B cell (primary cell): ENCODE data around the gene OR13C9. TPM values are rescaled to one million over a fixed set of nuclear protein-coding genes. Genes with fewer than 3 reads are reported as not detected.
"Not testable (repeated sequence)": the region's sequence is repeated elsewhere in the genome, so short reads cannot be mapped to it uniquely, and the experiment has no call there.

Source experiments
- ATAC-seq: fragments of 200-7000 bp; cut with Tn5 transposase; one replicate; pipeline ENCODE4 v1.10.0; 2021; ENCODE audit warnings: low read depth, mild to moderate bottlenecking, moderate number of reproducible peaks, moderate library complexity
- CTCF ChIA-PET: fragments of 350-600 bp; sonication (Branson Sonifier 250); formaldehyde crosslinking; loops from one replicate; lab custom pipeline; 2021; ENCODE audit warnings: antibody characterized with exemption, inconsistent platforms; lab: Charles Lee
- POLR2A ChIA-PET: fragments of 350-600 bp; sonication (Branson Sonifier 250); formaldehyde crosslinking; loops from one replicate; lab custom pipeline; 2021; ENCODE audit warnings: antibody characterized with exemption; lab: Charles Lee
- DNase-seq: peaks from one replicate; pipeline ENCODE4 v3.0.0; 2013
- H2AFZ ChIP-seq: 2 replicates; pipeline ENCODE4 v1.6.1; 2012; ENCODE audit warnings: mild to moderate bottlenecking, low read depth, low read length; ENCODE audit not compliant: insufficient read depth, poor library complexity, severe bottlenecking
- H3K27ac ChIP-seq, 2 donors: 1 replicate in 1 of 2; 2 replicates in 1 of 2; pipeline ENCODE4 v1.5.1; 2012 to 2013; ENCODE audit warnings: low read length in 2 of 2, mild to moderate bottlenecking in 2 of 2, moderate library complexity in 1 of 2
- H3K27me3 ChIP-seq, 4 experiments: fragments of 200-600 bp in 1 of 4; sonication (generic) in 1 of 4; replicated peaks in 1 of 4; 1 replicate in 2 of 4; 2 replicates in 2 of 4; pipeline versions ENCODE4 v1.6.1 to v1.7.0; 2013 to 2016; ENCODE audit warnings: low read length in 3 of 4, mild to moderate bottlenecking in 2 of 4, mixed read lengths in 1 of 4, moderate library complexity in 1 of 4; ENCODE audit not compliant: insufficient read depth in 4 of 4, control insufficient read depth in 3 of 4; ENCODE audit errors: control extremely low read depth in 1 of 4
- H3K36me3 ChIP-seq, 2 experiments: replicated peaks in 1 of 2; 1 replicate in 1 of 2; 2 replicates in 1 of 2; pipeline versions ENCODE4 v1.6.1 to v1.7.1; 2013; ENCODE audit warnings: low read length in 1 of 2; ENCODE audit not compliant: insufficient read depth in 2 of 2, control insufficient read depth in 1 of 2; ENCODE audit errors: control extremely low read depth in 1 of 2, extremely low read depth in 1 of 2
- H3K4me1 ChIP-seq, 2 donors: fragments of 200-600 bp in 1 of 2; sonication (generic) in 1 of 2; 1 replicate in 1 of 2; 2 replicates in 1 of 2; pipeline versions ENCODE4 v1.5.1 to v1.6.1; 2013 to 2017; ENCODE audit warnings: low read length in 2 of 2; ENCODE audit not compliant: control insufficient read depth in 2 of 2, insufficient read depth in 2 of 2
- H3K4me2 ChIP-seq: replicated peaks from 2 replicates; pipeline ENCODE3; 2012; ENCODE audit warnings: mild to moderate bottlenecking, low read depth, low read length; ENCODE audit not compliant: poor library complexity, severe bottlenecking
- H3K4me3 ChIP-seq, 5 experiments: fragments of 200-600 bp in 1 of 5; sonication (generic) in 1 of 5; 1 replicate in 3 of 5; 2 replicates in 2 of 5; pipeline versions ENCODE4 v1.5.1 to v1.7.0; 2011 to 2016; ENCODE audit warnings: low read length in 4 of 5, mild to moderate bottlenecking in 4 of 5, low read depth in 2 of 5, control low read depth in 1 of 5, moderate library complexity in 1 of 5; ENCODE audit not compliant: insufficient read depth in 1 of 5; ENCODE audit errors: control extremely low read depth in 1 of 5, extremely low read depth in 1 of 5
- H3K79me2 ChIP-seq: fragments of 200-600 bp; sonication (generic); one replicate; pipeline ENCODE4 v1.6.0; 2016; ENCODE audit warnings: low read length; ENCODE audit not compliant: control insufficient read depth, insufficient read depth
- H3K9ac ChIP-seq: fragments of 200-600 bp; sonication (generic); 2 replicates; pipeline ENCODE4 v1.6.1; 2017; ENCODE audit warnings: mild to moderate bottlenecking, low read length, moderate library complexity
- H3K9me3 ChIP-seq, 3 donors: one replicate each; pipeline versions ENCODE4 v1.6.1 to v1.7.1; 2013; ENCODE audit warnings: low read length in 2 of 3; ENCODE audit not compliant: control insufficient read depth in 2 of 3, insufficient read depth in 1 of 3; ENCODE audit errors: control extremely low read depth in 1 of 3
- H4K20me1 ChIP-seq: 2 replicates; pipeline ENCODE4 v1.6.0; 2012; ENCODE audit warnings: mild to moderate bottlenecking, low read length; ENCODE audit not compliant: insufficient read depth, control insufficient read depth, poor library complexity, severe bottlenecking
- H3K27ac Mint-ChIP-seq: one replicate; pipeline ENCODE4 v1.8.0; 2021; ENCODE audit warnings: mixed read lengths
- H3K27me3 Mint-ChIP-seq: one replicate; pipeline ENCODE4 v1.8.0; 2021; ENCODE audit warnings: mixed read lengths
- H3K4me1 Mint-ChIP-seq: one replicate; pipeline ENCODE4 v1.8.0; 2021; ENCODE audit warnings: mixed read lengths
- H3K4me3 Mint-ChIP-seq: one replicate; pipeline ENCODE4 v1.8.0; 2021; ENCODE audit warnings: mixed read lengths
- H3K9me3 Mint-ChIP-seq: one replicate; pipeline ENCODE4 v1.8.0; 2022; ENCODE audit warnings: mixed read lengths; ENCODE audit not compliant: insufficient read depth
- CTCF ChIP-seq: fragments of 200-600 bp; IDR thresholded peaks from one replicate; pipeline ENCODE4 v1.8.0; 2022; ENCODE audit warnings: antibody characterized with exemption, mild to moderate bottlenecking
- EZH2 ChIP-seq: IDR thresholded peaks from 2 replicates; pipeline ENCODE4 v1.6.1; 2012; ENCODE audit warnings: borderline replicate concordance, low read depth, mild to moderate bottlenecking, moderate library complexity, low read length; ENCODE audit not compliant: insufficient read depth, poor library complexity, severe bottlenecking
- WGBS: methylation state at CpG from one replicate; pipeline ENCODE4 v1.1.5; 2013; ENCODE audit warnings: missing lambda C conversion rate; ENCODE audit not compliant: insufficient coverage; 5-methylcytosine and 5-hydroxymethylcytosine counted together
- intact Hi-C: fragments of 100-400 bp; cut with micrococcal nuclease; formaldehyde crosslinking; loops from one replicate; pipeline ENCODE4 v1.10.0; 2022
- polyA plus RNA-seq: library from polyadenylated mRNA; depleted of rRNA; stranded (reverse); fragments of >200 nt; gene quantifications from 2 replicates; pipeline ENCODE4 v1.2.3, GENCODE V29; 2012
- total RNA-seq, 2 donors: library from RNA; stranded (reverse); fragments of 120-200 nt in 1 of 2; gene quantifications; 1 replicate in 1 of 2; 2 replicates in 1 of 2; pipeline versions ENCODE4 v1.2.3 to v1.2.4, GENCODE V29; 2013 to 2022

Gene OR13C9
- total and polyA plus RNA-seq, 2 donors (not counting 1 experiment from before 2014, with no cell fraction given) = not detected

GRCh38 chr9:104635456-104635855 is 17.5 kb upstream of the OR13C9 start:
- no peaks in the 10 kb centered on the region for H4K20me1 ChIP-seq
- H3K4me3 ChIP-seq = no peak overlapping the region
- no peaks in the 10 kb centered on the region for H3K27me3 ChIP-seq
- H3K4me1 ChIP-seq = no peaks in the 10 kb centered on the region
- Mint-ChIP-seq H3K4me3 (no peak overlapping the region), H3K27me3 (peaks cover 3% of the 10 kb centered on the region), H3K9me3 (no peaks in the 10 kb centered on the region), H3K27ac (no peak overlapping the region), H3K4me1 (no peaks in the 10 kb centered on the region)
- peaks cover 0 to 19% (median 5%) of the 10 kb centered on the region in 3 donors for H3K9me3 ChIP-seq
- no peaks in the 10 kb centered on the region for H3K36me3 ChIP-seq
- no peaks in the 10 kb centered on the region for H3K79me2 ChIP-seq
- no peak overlapping the region for H2AFZ ChIP-seq
- TF ChIP-seq CTCF = no peak
- no peak for TF ChIP-seq EZH2
- ATAC-seq (no peak), DNase-seq (no peak)
- H3K4me2 ChIP-seq = no peak overlapping the region
- ChIA-PET POLR2A (no interaction called here), CTCF (no interaction called here)
- H3K27ac ChIP-seq = no peak overlapping the region
- intact Hi-C loops = no loop called here
- H3K9ac ChIP-seq = no peak overlapping the region

GRCh38 chr9:104633976-104634520 is 16.0 kb upstream of the OR13C9 start:
- Histone ChIP-seq H3K79me2 (no peaks in the 10 kb centered on the region), H4K20me1 (no peaks in the 10 kb centered on the region), H3K36me3 (no peaks in the 10 kb centered on the region), H3K9ac (no peak overlapping the region), H3K27ac (no peak overlapping the region), H3K4me3 (no peak overlapping the region), H3K27me3 (no peaks in the 10 kb centered on the region), H2AFZ (no peak overlapping the region), H3K4me1 (no peaks in the 10 kb centered on the region), H3K9me3 (peaks cover 0 to 19% (median 0%) of the 10 kb centered on the region in 3 donors), H3K4me2 (no peak overlapping the region)
- intact Hi-C loops = no loop called here
- DNase-seq = no peak
- Mint-ChIP-seq H3K4me3 (no peak overlapping the region), H3K4me1 (no peaks in the 10 kb centered on the region), H3K9me3 (no peaks in the 10 kb centered on the region), H3K27me3 (peaks cover 3% of the 10 kb centered on the region), H3K27ac (no peak overlapping the region)
- no peak for TF ChIP-seq CTCF
- no peak for TF ChIP-seq EZH2
- POLR2A ChIA-PET = no interaction called here
- CTCF ChIA-PET = no interaction called here
- ATAC-seq = no peak
- WGBS = 94% methylated on average over 26 of the region's 30 CpGs

DNA sequence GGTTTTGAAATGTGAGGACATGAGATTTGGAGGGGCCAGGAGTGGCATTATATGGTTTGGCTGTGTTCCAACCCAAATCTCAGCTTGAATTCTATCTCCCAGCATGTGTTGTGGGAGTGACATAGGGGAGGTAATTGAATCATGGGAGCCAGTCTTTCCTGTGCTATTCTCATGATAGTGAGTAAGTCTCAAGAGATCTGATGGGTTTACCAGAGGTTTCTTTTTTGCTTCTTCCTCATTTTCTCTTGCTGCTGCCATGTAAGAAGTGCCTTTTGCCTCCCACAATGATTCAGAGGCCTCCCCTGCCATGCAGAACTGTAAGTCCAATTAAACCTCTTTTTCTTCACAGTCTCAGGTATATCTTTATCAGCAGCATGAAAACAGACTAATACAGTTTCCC is 8.0 kb upstream of the OR13C9 start:
- H2AFZ ChIP-seq, CTCF ChIA-PET, H3K9me3 Mint-ChIP-seq, H3K4me1 Mint-ChIP-seq, H3K27me3 ChIP-seq, H3K36me3 ChIP-seq, ATAC-seq, H3K4me1 ChIP-seq, H3K27me3 Mint-ChIP-seq, DNase-seq, H3K27ac Mint-ChIP-seq, H3K9me3 ChIP-seq, H3K27ac ChIP-seq, H3K9ac ChIP-seq, H3K4me3 ChIP-seq, H4K20me1 ChIP-seq, H3K4me2 ChIP-seq, H3K4me3 Mint-ChIP-seq, POLR2A ChIA-PET, H3K79me2 ChIP-seq, intact Hi-C loops: not testable (repeated sequence)
